ENCODE measurements around the gene COLGALT1.

DNA sequence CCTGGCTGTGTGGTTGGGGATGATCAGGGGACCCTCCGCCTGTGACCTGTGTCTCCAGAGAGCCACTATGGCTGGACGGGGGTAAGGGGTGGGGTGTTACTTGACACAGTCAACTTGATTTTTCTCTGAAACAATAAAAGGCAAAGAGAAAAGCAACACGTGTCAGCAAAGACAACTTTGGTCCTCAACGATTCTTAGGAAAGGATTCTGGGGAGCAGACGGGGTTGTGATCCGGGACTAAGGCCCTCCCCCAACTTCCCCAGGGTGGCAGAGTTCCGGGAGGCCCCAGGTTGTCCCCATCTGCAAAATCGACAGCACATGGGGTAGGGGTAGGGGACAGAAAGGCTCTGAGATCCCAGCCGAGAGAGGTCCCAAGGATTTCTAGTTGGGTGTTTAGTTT, 46.2 kb downstream of the COLGALT1 start:
- TF ChIP-seq, protein P1, sequence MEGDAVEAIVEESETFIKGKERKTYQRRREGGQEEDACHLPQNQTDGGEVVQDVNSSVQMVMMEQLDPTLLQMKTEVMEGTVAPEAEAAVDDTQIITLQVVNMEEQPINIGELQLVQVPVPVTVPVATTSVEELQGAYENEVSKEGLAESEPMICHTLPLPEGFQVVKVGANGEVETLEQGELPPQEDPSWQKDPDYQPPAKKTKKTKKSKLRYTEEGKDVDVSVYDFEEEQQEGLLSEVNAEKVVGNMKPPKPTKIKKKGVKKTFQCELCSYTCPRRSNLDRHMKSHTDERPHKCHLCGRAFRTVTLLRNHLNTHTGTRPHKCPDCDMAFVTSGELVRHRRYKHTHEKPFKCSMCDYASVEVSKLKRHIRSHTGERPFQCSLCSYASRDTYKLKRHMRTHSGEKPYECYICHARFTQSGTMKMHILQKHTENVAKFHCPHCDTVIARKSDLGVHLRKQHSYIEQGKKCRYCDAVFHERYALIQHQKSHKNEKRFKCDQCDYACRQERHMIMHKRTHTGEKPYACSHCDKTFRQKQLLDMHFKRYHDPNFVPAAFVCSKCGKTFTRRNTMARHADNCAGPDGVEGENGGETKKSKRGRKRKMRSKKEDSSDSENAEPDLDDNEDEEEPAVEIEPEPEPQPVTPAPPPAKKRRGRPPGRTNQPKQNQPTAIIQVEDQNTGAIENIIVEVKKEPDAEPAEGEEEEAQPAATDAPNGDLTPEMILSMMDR (tag by site-specific recombination; IDR thresholded peaks at IDR 0.05) = no peak
- TF ChIP-seq KLF1 (tag by site-specific recombination; IDR thresholded peaks at IDR 0.05) (no peak), YY1 (tag by site-specific recombination; IDR thresholded peaks at IDR 0.05) (no peak), ZNF223 (tag by site-specific recombination; IDR thresholded peaks at IDR 0.05) (no peak)
